ENCODE measurements around the gene EHMT2. TPM values are rescaled to one million over a fixed set of nuclear protein-coding genes. Genes with fewer than 3 reads are reported as not detected.

The EHMT2 gene
- total and polyA plus RNA-seq, 4 donors, result 7.9 to 21.4 (median 10.6) TPM

GRCh38 chr6:31887173-31888007 is 10.1 kb downstream of the EHMT2 start:
- TF ChIP-seq ZBTB33 (IDR thresholded peaks at IDR 0.05) (no peak), ATF3 (IDR thresholded peaks at IDR 0.05) (no peak), CTCF (IDR thresholded peaks at IDR 0.05; ENCODE audit: low read depth, low read length, missing input control) (no peak), YY1 (IDR thresholded peaks at IDR 0.05) (no peak), HNF4G (IDR thresholded peaks at IDR 0.05) (no peak), RAD21 (IDR thresholded peaks at IDR 0.05) (no peak)
- peaks cover 20 to 73% (median 32%) of the 10 kb centered on the region in 4 donors for H3K36me3 ChIP-seq (ENCODE audit: control insufficient read depth in 4 of 4, insufficient read depth in 3 of 4, low read depth in 1 of 4, low read length in 3 of 4)
- WGBS, result 94% methylated on average over 19 of the region's 19 CpGs
- no peaks in the 10 kb centered on the region for H3K27me3 ChIP-seq (ENCODE audit: control insufficient read depth in 4 of 4, insufficient read depth in 4 of 4, low read length in 3 of 4)
- H3K4me1 ChIP-seq (ENCODE audit: control insufficient read depth in 4 of 4, insufficient read depth in 4 of 4, low read length in 3 of 4), result no peaks in the 10 kb centered on the region
- no peak for DNase-seq (ENCODE audit: low spot score)
- no peak overlapping the region for H3K9ac ChIP-seq (ENCODE audit: low read depth in 1 of 2, low read length in 2 of 2)
- no peak overlapping the region for H3K27ac ChIP-seq (ENCODE audit: low read depth in 1 of 2, low read length in 2 of 2)
- no peak overlapping the region for H3K4me3 ChIP-seq (ENCODE audit: low read depth in 1 of 3, low read length in 3 of 3)
- H3K9me3 ChIP-seq (ENCODE audit: control insufficient read depth in 4 of 4, low read length in 3 of 4), result no peaks in the 10 kb centered on the region

GRCh38 chr6:31886541-31886991 is 10.9 kb downstream of the EHMT2 start:
- Histone ChIP-seq H3K27ac (ENCODE audit: low read depth in 1 of 2, low read length in 2 of 2) (no peak overlapping the region), H3K4me1 (ENCODE audit: control insufficient read depth in 4 of 4, insufficient read depth in 4 of 4, low read length in 3 of 4) (no peaks in the 10 kb centered on the region), H3K4me3 (ENCODE audit: low read depth in 1 of 3, low read length in 3 of 3) (no peak overlapping the region), H3K27me3 (ENCODE audit: control insufficient read depth in 4 of 4, insufficient read depth in 4 of 4, low read length in 3 of 4) (no peaks in the 10 kb centered on the region), H3K36me3 (ENCODE audit: control insufficient read depth in 4 of 4, insufficient read depth in 3 of 4, low read depth in 1 of 4, low read length in 3 of 4) (peaks cover 21 to 70% (median 30%) of the 10 kb centered on the region in 4 donors), H3K9me3 (ENCODE audit: control insufficient read depth in 4 of 4, low read length in 3 of 4) (no peaks in the 10 kb centered on the region), H3K9ac (ENCODE audit: low read depth in 1 of 2, low read length in 2 of 2) (no peak overlapping the region)
- 96% methylated on average over 18 of the region's 18 CpGs for WGBS
- no peak for TF ChIP-seq EGR1 (IDR thresholded peaks at IDR 0.05; ENCODE audit: low read depth in 2 of 2)
- no peak for TF ChIP-seq HNF4A (conservative IDR thresholded peaks at IDR 0.05)
- no peak for TF ChIP-seq RAD21 (IDR thresholded peaks at IDR 0.05)
- TF ChIP-seq GABPA (IDR thresholded peaks at IDR 0.05 in 1 of 2, conservative IDR thresholded peaks at IDR 0.05 in 1 of 2), result no peak
- TF ChIP-seq YY1 (IDR thresholded peaks at IDR 0.05), result no peak
- TF ChIP-seq SP1 (IDR thresholded peaks at IDR 0.05), result no peak
- no peak for TF ChIP-seq REST (IDR thresholded peaks at IDR 0.05)
- TF ChIP-seq ZBTB33 (IDR thresholded peaks at IDR 0.05), result no peak
- no peak for TF ChIP-seq TAF1 (conservative IDR thresholded peaks at IDR 0.05)
- no peak for DNase-seq (ENCODE audit: low spot score)

All from liver (tissue), 9 donors.